ENCODE measurements around the gene MEIS2.

- no peak for TF ChIP-seq CTCF (IDR thresholded peaks at IDR 0.05; ENCODE audit: poor library complexity, severe bottlenecking)
- TF ChIP-seq MXI1 (conservative IDR thresholded peaks at IDR 0.05; ENCODE audit: poor library complexity, severe bottlenecking) = peak; percentile 25
- no peak for TF ChIP-seq EZH2 (IDR thresholded peaks at IDR 0.05; ENCODE audit: borderline replicate concordance, insufficient read depth, low read length, poor library complexity, severe bottlenecking)
- no peak for TF ChIP-seq TAF1 (IDR thresholded peaks at IDR 0.05; ENCODE audit: low read depth)
- no peak for TF ChIP-seq EP300 (conservative IDR thresholded peaks at IDR 0.05; ENCODE audit: poor library complexity, severe bottlenecking)
- TF ChIP-seq POLR2AphosphoS5 (IDR thresholded peaks at IDR 0.05) = no peak
- TF ChIP-seq SMC3 (conservative IDR thresholded peaks at IDR 0.05; ENCODE audit: poor library complexity) = no peak
Measured at GRCh38 chr15:37057256-37057655, 43.1 kb downstream of the MEIS2 start.
